Activated CD4-positive, alpha-beta T cell treated with anti-CD3 and anti-CD28 coated beads, Interleukin-2, amount 50 U/mL, for 48 hours (primary cell): ENCODE results near the gene RIPOR3.
A peak's percentile ranks its signal among the peaks of the same experiment; 100 is the strongest.
"Not testable (repeated sequence)": the region's sequence is repeated elsewhere in the genome, so short reads cannot be mapped to it uniquely, and the experiment has no call there.

Experiments
- DNase-seq, 2 experiments: peaks; one replicate each; pipeline ENCODE4 v3.0.0-alpha.2; 2020

Gene RIPOR3

GRCh38 chr20:50724851-50725723 lies 33.7 kb upstream of the RIPOR3 start:
- peak; percentile 84 to 87 for DNase-seq

- no peak for DNase-seq
Measured at GRCh38 chr20:50724112-50724725, 32.9 kb upstream of the RIPOR3 start.

GRCh38 chr20:50723672-50724071 lies 32.3 kb upstream of the RIPOR3 start:
- DNase-seq, result no peak

DNA sequence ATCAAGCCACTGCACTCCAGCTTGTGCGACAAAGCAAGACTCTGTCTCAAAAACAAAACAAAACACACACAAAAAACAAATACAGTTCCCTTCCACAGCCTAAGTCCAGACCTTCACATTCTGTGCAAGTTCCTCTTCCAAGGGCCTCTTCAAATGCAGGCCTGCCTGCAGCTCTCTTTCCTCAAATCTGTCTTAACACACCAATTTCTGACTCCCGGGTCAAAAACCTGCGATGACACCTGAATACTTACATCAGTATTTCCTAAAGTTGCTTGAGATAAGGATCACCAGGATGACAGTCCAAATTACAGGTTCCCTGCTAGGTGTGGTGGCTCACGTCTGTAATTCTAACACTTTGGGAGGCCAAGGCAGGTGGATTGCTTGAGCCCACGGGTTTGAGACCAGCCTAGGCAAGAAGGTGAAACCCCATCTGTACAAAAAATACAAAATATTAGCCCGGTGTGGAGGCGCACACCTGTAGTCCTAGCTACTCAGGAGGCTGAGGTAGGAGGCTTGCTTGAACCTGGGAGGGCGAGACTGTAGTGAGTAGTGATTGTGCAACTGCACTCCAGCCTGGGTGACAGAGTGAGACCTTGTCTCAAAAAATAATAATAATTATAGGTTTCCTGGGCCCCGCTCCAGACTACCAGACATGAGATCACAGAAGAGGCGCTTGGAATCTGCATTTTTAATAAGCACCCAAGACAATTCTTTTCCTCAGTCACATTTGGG lies 31.2 kb upstream of the RIPOR3 start:
- no peak for DNase-seq

DNA sequence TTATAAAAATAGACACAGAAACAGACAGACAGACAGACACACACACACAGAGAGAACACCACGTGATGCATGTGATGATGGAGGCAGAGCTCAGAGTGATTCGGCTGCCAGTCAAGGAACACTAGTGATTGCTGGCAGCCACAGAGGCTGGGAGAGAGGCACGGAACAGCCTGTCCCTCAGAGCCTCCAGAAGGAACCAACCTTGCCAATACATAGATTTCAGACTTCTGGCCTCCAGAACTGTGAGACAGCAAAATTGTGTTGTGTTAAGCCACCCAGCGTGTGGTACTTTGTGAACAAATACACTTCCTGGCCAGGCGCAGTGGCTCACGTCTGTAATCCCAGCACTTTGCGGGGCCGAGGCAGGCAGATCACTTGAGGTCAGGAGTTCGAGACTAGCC lies 30.5 kb upstream of the RIPOR3 start:
- no peak for DNase-seq

- DNase-seq, result no peak
Measured at GRCh38 chr20:50720582-50720981, 29.2 kb upstream of the RIPOR3 start.

GRCh38 chr20:50720026-50720425 lies 28.7 kb upstream of the RIPOR3 start:
- DNase-seq, result no peak

DNA sequence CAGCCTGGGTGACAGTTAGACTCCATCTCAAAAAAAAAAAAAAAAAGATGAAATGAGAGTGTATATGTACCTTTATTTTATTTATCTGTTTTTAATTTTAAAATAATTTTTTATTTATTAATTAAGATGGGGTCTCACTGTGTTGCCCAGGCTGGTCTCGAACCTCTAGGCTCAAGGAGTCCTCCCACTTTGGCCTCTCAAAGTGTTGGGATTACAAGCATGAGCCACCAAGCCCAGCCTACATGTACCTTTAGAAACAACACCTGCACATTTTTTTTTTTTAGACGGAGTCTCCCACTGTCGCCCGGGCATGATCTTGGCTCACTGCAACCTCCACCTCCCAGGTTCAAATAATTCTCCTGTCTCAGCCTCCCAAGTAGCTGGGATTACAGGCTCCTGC lies 28.0 kb upstream of the RIPOR3 start:
- no peak for DNase-seq

DNA sequence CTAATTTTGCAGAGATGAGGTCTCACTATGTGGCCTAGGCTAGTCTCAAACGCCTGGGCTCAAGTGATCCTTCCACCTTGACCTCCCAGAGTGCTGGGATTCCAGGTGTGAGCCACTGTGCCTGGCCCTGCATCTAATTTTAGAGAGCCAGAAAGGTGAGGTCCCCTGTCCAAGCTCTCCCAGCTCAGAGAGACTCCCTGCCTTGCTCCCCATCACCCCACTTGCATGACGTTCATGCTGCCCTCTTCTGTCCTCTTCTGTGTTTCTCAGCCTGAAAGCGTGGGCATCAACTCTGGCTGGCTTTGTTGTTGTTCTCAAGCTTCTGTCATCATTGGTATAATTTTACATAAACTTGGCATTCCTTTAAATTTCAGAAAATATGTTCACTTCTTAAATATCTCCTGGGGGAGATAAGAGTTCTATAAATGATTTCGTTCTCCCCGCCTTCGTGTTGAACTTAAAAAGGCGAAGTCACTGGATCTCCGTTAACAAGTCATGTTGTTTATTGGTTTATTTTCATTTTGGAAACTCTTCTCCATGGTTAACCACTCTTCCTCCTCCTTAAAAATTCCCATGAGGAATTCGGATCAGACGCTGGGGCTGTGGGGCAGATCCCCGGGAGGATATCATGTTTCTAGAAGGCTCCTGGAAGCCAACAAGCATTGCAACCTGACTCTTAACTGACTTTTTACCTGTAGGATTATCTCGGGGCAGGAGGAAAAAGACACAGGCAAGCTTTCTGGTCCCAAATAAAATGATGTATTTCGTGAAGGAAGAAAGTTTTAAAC lies 26.8 kb upstream of the RIPOR3 start:
- no peak for DNase-seq

DNA sequence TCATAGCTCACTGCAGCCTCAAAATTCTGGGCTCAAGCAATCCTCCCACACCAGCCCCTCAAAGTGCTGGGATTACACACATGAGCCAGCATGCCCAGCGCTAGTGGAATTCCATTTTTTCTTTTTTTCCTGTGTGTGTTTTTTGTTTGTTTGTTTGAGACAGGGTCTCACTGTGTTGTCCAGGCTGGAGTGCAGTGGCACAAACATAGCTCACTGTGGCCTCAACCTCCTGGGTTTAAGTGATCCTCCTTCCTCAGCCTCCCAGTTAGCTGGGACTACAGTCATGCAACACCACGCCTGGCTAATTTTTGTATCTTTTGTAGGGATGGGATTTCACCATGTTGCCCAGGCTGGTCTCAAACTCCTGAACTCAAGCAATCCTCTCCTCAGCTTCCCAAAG lies 26.0 kb upstream of the RIPOR3 start:
- DNase-seq, result no peak

DNA sequence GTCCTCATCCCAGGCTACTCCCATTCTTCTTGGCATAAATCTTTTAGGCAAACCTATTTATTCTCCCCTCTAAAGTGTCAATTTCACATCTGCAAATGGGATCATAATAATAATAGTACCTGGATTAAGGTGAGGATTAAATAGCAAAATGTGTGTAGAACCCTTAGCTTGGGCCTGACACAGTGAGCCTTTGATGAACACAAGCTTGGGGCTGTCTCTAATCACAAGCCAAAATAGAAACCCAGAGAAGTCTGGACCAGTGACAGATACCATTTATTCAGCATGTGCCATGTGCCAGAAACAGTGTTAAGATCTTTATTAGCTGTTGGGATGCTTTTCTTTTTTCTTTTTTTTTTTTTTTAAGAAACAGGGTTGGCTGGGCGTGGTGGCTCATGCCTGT lies 25.2 kb upstream of the RIPOR3 start:
- no peak for DNase-seq

- no peak for DNase-seq
Measured at GRCh38 chr20:50715694-50716093, 24.4 kb upstream of the RIPOR3 start.

DNA sequence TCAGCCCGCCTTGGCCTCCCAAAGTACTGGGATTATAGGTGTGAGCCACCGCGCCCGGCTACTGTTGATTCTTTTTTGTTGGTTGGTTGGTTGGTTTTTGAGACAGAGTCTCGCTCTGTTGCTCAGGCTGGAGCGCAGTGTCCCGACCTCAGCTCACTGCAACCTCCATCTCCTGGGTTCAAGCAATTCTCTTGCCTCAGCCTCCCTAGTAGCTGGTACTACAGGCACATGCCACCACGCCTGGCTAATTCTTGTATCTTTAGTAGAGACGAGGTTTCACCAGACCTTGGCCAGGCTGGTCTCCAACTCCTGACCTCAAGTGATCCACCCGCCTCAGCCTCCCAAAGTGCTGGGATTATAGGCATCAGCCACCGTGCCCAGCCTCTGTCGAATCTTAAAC lies 23.1 kb upstream of the RIPOR3 start:
- not testable (repeated sequence) for DNase-seq

DNA sequence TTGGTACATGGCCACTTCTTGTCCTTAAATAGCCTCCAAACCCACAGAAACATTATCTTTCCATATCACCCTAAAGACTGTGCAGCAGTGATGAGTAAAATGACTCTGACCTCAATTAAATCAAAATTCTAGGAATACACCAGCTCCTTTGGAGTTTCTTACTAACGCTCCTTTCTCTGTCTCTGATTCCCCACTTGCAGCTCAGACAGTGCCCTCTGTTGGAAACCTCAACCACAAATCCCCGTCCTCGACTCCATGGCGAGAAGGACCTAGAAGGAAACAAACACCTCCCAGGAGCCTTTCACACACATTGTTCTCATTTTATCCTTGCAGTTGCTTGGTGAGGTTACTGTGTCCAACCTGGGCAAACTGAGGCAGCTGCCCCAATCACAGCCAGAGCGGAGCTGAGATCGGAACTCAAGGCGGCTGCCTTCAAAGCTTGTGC lies 22.3 kb upstream of the RIPOR3 start:
- no peak for DNase-seq

GRCh38 chr20:50712771-50713656 lies 21.7 kb upstream of the RIPOR3 start:
- no peak for DNase-seq

- DNase-seq, result no peak
Measured at GRCh38 chr20:50711113-50711825, 19.9 kb upstream of the RIPOR3 start.

GRCh38 chr20:50710492-50711063 lies 19.2 kb upstream of the RIPOR3 start:
- no peak for DNase-seq

GRCh38 chr20:50709636-50709973 lies 18.3 kb upstream of the RIPOR3 start:
- no peak for DNase-seq

- DNase-seq, result no peak
Measured at GRCh38 chr20:50708845-50709635, 17.7 kb upstream of the RIPOR3 start.

DNA sequence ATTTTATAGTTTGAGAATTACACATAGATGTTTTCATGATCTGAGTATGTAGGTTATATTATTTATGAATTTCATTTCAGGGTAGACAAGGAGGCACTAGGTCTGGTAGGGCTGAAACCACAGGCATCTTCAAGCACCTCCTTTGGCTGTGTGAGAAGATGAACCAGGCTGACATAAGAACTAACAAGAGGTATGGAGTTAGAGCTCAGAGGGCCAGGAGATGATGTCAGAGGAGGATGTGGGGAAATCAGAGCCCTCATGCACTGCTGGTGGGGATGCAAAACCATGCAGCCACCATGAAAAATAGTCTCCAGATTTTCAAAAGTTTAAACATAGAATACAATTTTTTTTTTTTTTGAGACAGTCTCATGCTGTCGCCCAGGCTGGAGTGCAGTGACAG lies 13.6 kb upstream of the RIPOR3 start:
- DNase-seq, result no peak
